Spleen (tissue), 11 donors: ENCODE measurements around the gene PLCB4. TPM values are rescaled to one million over a fixed set of nuclear protein-coding genes. Genes with fewer than 3 reads are reported as not detected.

Source experiments
- DNase-seq: peaks from one replicate; pipeline ENCODE4 v3.0.0-alpha.2; 2020
- H3K27ac ChIP-seq, 8 donors: fragments of 200-600 bp; sonication (generic) in 7 of 8; 1 replicate in 4 of 8; 2 replicates in 4 of 8; pipeline versions ENCODE4 v1.5.0 to v1.8.0; 2016 to 2021; ENCODE audit warnings: inconsistent platforms in 4 of 8, mild to moderate bottlenecking in 4 of 8, moderate library complexity in 1 of 8
- H3K27me3 ChIP-seq, 7 donors: fragments of 200-600 bp; sonication (generic) in 6 of 7; replicated peaks in 1 of 7; 1 replicate in 4 of 7; 2 replicates in 3 of 7; pipeline versions ENCODE4 v1.5.0 to v1.8.0; 2016 to 2021; ENCODE audit warnings: inconsistent platforms in 3 of 7, mild to moderate bottlenecking in 1 of 7
- H3K36me3 ChIP-seq, 6 donors: fragments of 200-600 bp; sonication (generic) in 5 of 6; 1 replicate in 4 of 6; 2 replicates in 2 of 6; pipeline versions ENCODE4 v1.5.0 to v1.8.0; 2016 to 2021; ENCODE audit warnings: inconsistent platforms in 2 of 6
- H3K4me1 ChIP-seq, 6 donors: fragments of 200-600 bp; sonication (generic) in 5 of 6; 1 replicate in 3 of 6; 2 replicates in 3 of 6; pipeline versions ENCODE4 v1.5.0 to v1.8.0; 2016 to 2021; ENCODE audit warnings: inconsistent platforms in 3 of 6
- H3K4me3 ChIP-seq, 8 donors: fragments of 200-600 bp; sonication (generic) in 7 of 8; 1 replicate in 4 of 8; 2 replicates in 4 of 8; pipeline versions ENCODE4 v1.5.0 to v1.8.0; 2016 to 2021; ENCODE audit warnings: inconsistent platforms in 4 of 8, mild to moderate bottlenecking in 4 of 8, moderate library complexity in 2 of 8
- H3K9me3 ChIP-seq, 8 donors: fragments of 200-600 bp; sonication (generic) in 7 of 8; 1 replicate in 4 of 8; 2 replicates in 4 of 8; pipeline versions ENCODE4 v1.5.0 to v1.8.0; 2016 to 2021; ENCODE audit warnings: inconsistent platforms in 4 of 8
- CTCF ChIP-seq, 11 experiments: fragments of 200-600 bp in 7 of 11; fragments of 450-650 bp in 4 of 11; sonication (generic) in 4 of 11; IDR thresholded peaks in 8 of 11; conservative IDR thresholded peaks in 3 of 11; 1 replicate in 7 of 11; 2 replicates in 4 of 11; pipeline versions ENCODE4 v1.4.0 to v1.8.0; 2016 to 2021; ENCODE audit warnings: antibody characterized with exemption in 11 of 11, inconsistent platforms in 4 of 11, mild to moderate bottlenecking in 1 of 11
- POLR2A ChIP-seq, 3 donors: fragments of 450-650 bp; IDR thresholded peaks; one replicate each; pipeline ENCODE4 v1.5.1; 2017; ENCODE audit warnings: antibody characterized with exemption in 3 of 3, mild to moderate bottlenecking in 1 of 3
- POLR2AphosphoS5 ChIP-seq, 3 donors: sonication (generic); formaldehyde crosslinking; IDR thresholded peaks; one replicate each; pipeline ENCODE4 v1.5.1; 2017; ENCODE audit warnings: antibody characterized with exemption in 3 of 3
- WGBS, 5 donors: extraction: QIAGEN DNeasy Blood & Tissue Kit in 3 of 5; methylation state at CpG; one replicate each; pipeline versions ENCODE4 v1.1.5 to v1.1.7; 2013 to 2018; 5-methylcytosine and 5-hydroxymethylcytosine counted together
- intact Hi-C: fragments of 100-400 bp; cut with DNase I; formaldehyde crosslinking; loops from one replicate; pipeline ENCODE4 v1.15.0; 2023; ENCODE audit warnings: low total_unique reads
- polyA plus RNA-seq, 3 donors: library from polyadenylated mRNA; stranded (reverse); fragments of 200-250 nt; gene quantifications; one replicate each; pipeline ENCODE4 v1.2.1, GENCODE V29; 2013
- total RNA-seq, 7 donors: library from RNA; depleted of rRNA in 3 of 7; stranded (reverse); fragments of >200 nt in 3 of 7; fragmentation: NEBNext Ultra II Directional in 4 of 7; extraction: Animal tissue kit (Norgen Biotek cat#: 25700) in 4 of 7; gene quantifications; one replicate each; pipeline versions ENCODE4 v1.1.0 to v1.2.1, GENCODE V29; 2016 to 2021
- donor health status: healthy with polysubstance abuse.
- donor health status: DM: no; HTN: no; CAD: no; lungs with moderate emphysema.
- donor health status: DM: no; HTN: no; CAD: no.
- donor health status: Bipolar disorder and iron deficiency.
- donor health status: healthy.
- donor health status: DM: no; HTN: no; CAD: no.
- donor health status: DM: yes; HTN: yes; CAD: no.

PLCB4 gene
- total and polyA plus RNA-seq, 10 donors: 0.43 to 4.9 (median 1.6) TPM

- H3K9me3 ChIP-seq: no peaks in the 10 kb centered on the region
- WGBS, 5 donors: 52 to 80% (median 67%) methylated on average over 4 of the region's 4 CpGs
- no peak overlapping the region for H3K4me3 ChIP-seq
- H3K27ac ChIP-seq: no peak overlapping the region
- intact Hi-C loops: no loop called here
- H3K36me3 ChIP-seq: no peaks in the 10 kb centered on the region
- no peaks in the 10 kb centered on the region for H3K4me1 ChIP-seq
- TF ChIP-seq CTCF (IDR thresholded peaks at IDR 0.05 in 8 of 11, conservative IDR thresholded peaks at IDR 0.05 in 3 of 11): no peak
- TF ChIP-seq POLR2AphosphoS5 (IDR thresholded peaks at IDR 0.05): no peak
- no peak for TF ChIP-seq POLR2A (IDR thresholded peaks at IDR 0.05)
- no peak for DNase-seq
- no peaks in the 10 kb centered on the region for H3K27me3 ChIP-seq
Measured at GRCh38 chr20:9492067-9492466, 423.2 kb downstream of the PLCB4 start.

- H3K4me1 ChIP-seq: no peaks in the 10 kb centered on the region
- no peak overlapping the region for H3K4me3 ChIP-seq
- TF ChIP-seq POLR2AphosphoS5 (IDR thresholded peaks at IDR 0.05) (no peak), POLR2A (IDR thresholded peaks at IDR 0.05) (no peak)
- intact Hi-C loops: no loop called here
- DNase-seq: no peak
- no peak overlapping the region for H3K27ac ChIP-seq
- H3K9me3 ChIP-seq: no peaks in the 10 kb centered on the region
- H3K27me3 ChIP-seq: no peaks in the 10 kb centered on the region
- H3K36me3 ChIP-seq: no peaks in the 10 kb centered on the region
- 73 to 94% (median 87%) methylated on average over 2 of the region's 2 CpGs for WGBS, 5 donors
Measured at GRCh38 chr20:9493803-9494202, 424.9 kb downstream of the PLCB4 start.

GRCh38 chr20:9495701-9496100, 426.8 kb downstream of the PLCB4 start:
- Histone ChIP-seq H3K27me3 (no peaks in the 10 kb centered on the region), H3K9me3 (no peaks in the 10 kb centered on the region), H3K27ac (no peak overlapping the region), H3K4me1 (peaks cover 0 to 4% (median 0%) of the 10 kb centered on the region in 6 donors), H3K36me3 (no peaks in the 10 kb centered on the region), H3K4me3 (no peak overlapping the region)
- no peak for DNase-seq
- 65 to 81% (median 70%) methylated on average over 2 of the region's 2 CpGs for WGBS, 5 donors
- TF ChIP-seq CTCF (IDR thresholded peaks at IDR 0.05 in 8 of 11, conservative IDR thresholded peaks at IDR 0.05 in 3 of 11) (no peak), POLR2A (IDR thresholded peaks at IDR 0.05) (no peak), POLR2AphosphoS5 (IDR thresholded peaks at IDR 0.05) (no peak)
- intact Hi-C loops: no loop called here

- TF ChIP-seq POLR2A (IDR thresholded peaks at IDR 0.05) (no peak), CTCF (IDR thresholded peaks at IDR 0.05 in 8 of 11, conservative IDR thresholded peaks at IDR 0.05 in 3 of 11) (no peak)
- Histone ChIP-seq H3K27ac (no peak overlapping the region), H3K9me3 (no peaks in the 10 kb centered on the region), H3K4me3 (no peak overlapping the region), H3K4me1 (peaks cover 0 to 4% (median 0%) of the 10 kb centered on the region in 6 donors), H3K27me3 (no peaks in the 10 kb centered on the region), H3K36me3 (no peaks in the 10 kb centered on the region)
- no peak for DNase-seq
- 73 to 91% (median 81%) methylated on average over 3 of the region's 3 CpGs for WGBS, 5 donors
- intact Hi-C loops: no loop called here
Measured at GRCh38 chr20:9496155-9496554, 427.3 kb downstream of the PLCB4 start.

- WGBS, 5 donors: 73 to 90% (median 79%) methylated on average over 4 of the region's 4 CpGs
- intact Hi-C loops: no loop called here
- no peak for DNase-seq
- no peaks in the 10 kb centered on the region for H3K36me3 ChIP-seq
- no peak for TF ChIP-seq CTCF (IDR thresholded peaks at IDR 0.05 in 8 of 11, conservative IDR thresholded peaks at IDR 0.05 in 3 of 11)
- TF ChIP-seq POLR2A (IDR thresholded peaks at IDR 0.05): no peak
- no peak for TF ChIP-seq POLR2AphosphoS5 (IDR thresholded peaks at IDR 0.05)
- no peak overlapping the region for H3K4me3 ChIP-seq
- H3K27me3 ChIP-seq: no peaks in the 10 kb centered on the region
- H3K27ac ChIP-seq: no peak overlapping the region
- H3K9me3 ChIP-seq: no peaks in the 10 kb centered on the region
- peaks cover 0 to 4% (median 0%) of the 10 kb centered on the region in 6 donors for H3K4me1 ChIP-seq
Measured at GRCh38 chr20:9498322-9498721, 429.4 kb downstream of the PLCB4 start.
